Kidney capillary endothelial cell (primary cell): ENCODE results near the gene KASH5.
A peak's percentile ranks its signal among the peaks of the same experiment; 100 is the strongest.
"Not testable (repeated sequence)": the region's sequence is repeated elsewhere in the genome, so short reads cannot be mapped to it uniquely, and the experiment has no call there.

Source experiments
- DNase-seq: peaks from one replicate; pipeline ENCODE4 v3.0.0-alpha.2; 2018; ENCODE audit warnings: low spot score

KASH5 gene

GRCh38 chr19:49362048-49362928, 25.8 kb upstream of the KASH5 start, which contains the start of gene TEAD2:
Gene TEAD2, minus strand, starts transcription at chr19:49362416. Its CDS starts 2,341 bp downstream, at chr19:49360075.
- peak; percentile 39 for DNase-seq

- DNase-seq, result no peak
Measured at GRCh38 chr19:49362929-49363267, 25.2 kb upstream of the KASH5 start.

GRCh38 chr19:49363268-49364082, 24.6 kb upstream of the KASH5 start, which contains the start of gene DKKL1:
Gene DKKL1, plus strand, starts transcription at chr19:49363877. Its CDS starts 122 bp downstream, at chr19:49363999.
- DNase-seq, result peak; percentile 100

DNA sequence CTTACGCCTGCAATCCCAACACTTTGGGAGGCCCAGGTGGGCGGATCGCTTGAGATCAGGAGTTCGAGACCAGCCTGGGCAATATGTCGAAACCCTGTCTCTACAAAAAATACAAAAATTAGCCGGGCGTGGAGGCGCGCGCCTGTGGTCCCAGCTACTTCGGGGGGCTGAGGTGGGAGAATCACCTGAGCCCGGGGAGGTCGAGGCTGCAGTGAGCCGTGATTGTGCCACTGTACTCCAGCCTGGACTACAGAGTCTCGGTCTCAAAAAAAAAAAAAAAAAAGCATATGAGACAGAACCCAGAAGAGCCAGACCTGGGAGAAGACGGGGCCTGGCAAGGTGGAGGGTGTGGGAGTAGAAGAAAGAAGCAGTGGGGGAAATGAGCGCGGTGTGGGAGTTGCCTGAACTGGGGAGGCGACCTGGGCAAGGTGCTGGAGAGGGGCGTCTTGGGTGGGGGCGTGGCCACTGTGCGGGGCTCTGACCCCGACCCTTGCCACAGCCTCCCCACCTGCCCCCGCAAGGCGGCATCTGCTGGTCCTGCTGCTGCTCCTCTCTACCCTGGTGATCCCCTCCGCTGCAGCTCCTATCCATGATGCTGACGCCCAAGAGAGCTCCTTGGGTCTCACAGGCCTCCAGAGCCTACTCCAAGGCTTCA, 23.8 kb upstream of the KASH5 start:
- DNase-seq, result no peak

DNA sequence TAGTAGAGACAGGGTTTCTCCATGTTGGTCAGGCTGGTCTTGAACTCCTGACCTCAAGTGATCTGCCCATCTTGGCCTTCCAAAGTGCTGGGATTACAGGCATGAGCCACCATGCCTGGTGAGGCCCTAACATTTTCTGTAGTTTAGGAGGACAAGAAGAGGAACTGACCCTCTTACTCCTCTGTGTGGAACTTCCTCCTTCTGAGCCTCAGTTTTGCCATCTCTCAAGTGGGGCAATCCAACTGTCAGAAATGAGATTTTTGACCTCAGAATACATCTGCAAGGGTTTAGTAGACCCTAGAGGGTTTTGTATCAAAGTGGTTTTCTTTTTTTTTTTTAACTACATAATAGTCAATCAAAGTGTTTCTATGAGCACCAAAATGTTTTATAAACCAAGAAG, 21.9 kb upstream of the KASH5 start:
- DNase-seq, result no peak

DNA sequence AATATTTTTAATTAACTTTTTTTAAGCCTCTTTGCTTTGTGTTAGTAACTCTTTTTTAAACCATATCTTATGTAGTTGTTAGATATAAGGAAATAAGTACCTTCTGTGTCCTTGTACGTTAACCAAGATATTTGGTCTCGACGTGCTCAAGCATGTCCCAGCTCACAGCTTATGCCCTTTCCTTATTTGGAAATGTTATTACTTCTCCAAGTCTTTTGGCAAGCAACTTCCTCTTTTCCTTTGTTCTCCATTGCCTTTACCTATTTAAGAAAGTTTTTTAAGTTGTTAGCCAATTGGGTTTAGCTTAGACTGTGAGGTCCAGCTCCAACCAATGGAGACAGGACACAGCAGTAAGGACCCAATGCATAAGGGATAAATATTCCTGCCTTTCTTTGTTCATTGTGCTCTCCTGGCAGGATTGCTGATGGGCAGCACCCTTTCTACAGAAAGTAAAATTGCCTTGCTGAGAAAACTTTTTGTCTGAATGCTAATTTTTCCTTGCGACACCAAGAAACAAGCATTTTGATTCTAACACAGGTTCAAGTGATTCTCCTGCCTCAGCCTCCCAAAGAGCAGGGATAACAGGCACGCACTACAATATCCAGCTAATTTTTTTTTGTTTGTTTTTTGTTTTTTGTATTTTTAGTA, 19.2 kb upstream of the KASH5 start:
- no peak for DNase-seq

DNA sequence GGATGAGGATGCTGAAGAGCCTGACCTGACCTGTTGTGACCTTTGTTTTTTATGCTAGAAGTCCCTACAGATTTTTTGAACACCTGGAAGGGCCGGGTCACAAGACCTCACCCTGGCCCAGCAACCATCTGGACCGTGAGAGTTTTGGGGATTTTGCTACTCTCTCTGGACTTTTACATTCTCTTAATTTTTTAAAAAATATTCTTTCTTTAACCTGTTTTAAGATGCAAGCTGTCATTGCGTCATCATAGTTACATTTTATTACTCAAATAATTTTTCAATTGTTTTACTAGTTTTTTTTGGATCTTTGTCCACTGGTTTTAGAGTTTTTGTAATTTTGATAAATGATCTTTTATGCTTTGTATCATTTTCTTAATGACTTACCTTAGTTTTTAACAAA, 16.9 kb upstream of the KASH5 start:
- DNase-seq, result no peak

DNA sequence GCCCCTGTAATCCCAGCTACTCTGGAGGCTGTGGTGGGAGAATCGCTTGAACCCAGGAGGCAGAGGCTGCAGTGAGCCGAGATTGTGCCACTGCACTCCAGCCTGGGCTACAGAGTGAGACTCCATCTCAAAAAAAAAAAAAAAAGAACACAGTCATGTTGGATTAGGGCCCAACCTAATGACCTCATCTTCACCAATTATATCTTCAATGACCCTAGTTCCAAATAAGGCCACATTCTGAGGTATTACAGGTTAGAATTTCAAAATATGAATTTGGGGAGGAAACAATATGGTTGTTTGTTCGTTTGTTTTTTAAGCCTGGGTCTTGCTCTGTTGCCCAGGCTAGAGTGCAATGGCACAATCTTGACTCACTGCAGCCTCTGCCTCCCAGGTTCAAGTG, 14.9 kb upstream of the KASH5 start:
- not testable (repeated sequence) for DNase-seq

DNA sequence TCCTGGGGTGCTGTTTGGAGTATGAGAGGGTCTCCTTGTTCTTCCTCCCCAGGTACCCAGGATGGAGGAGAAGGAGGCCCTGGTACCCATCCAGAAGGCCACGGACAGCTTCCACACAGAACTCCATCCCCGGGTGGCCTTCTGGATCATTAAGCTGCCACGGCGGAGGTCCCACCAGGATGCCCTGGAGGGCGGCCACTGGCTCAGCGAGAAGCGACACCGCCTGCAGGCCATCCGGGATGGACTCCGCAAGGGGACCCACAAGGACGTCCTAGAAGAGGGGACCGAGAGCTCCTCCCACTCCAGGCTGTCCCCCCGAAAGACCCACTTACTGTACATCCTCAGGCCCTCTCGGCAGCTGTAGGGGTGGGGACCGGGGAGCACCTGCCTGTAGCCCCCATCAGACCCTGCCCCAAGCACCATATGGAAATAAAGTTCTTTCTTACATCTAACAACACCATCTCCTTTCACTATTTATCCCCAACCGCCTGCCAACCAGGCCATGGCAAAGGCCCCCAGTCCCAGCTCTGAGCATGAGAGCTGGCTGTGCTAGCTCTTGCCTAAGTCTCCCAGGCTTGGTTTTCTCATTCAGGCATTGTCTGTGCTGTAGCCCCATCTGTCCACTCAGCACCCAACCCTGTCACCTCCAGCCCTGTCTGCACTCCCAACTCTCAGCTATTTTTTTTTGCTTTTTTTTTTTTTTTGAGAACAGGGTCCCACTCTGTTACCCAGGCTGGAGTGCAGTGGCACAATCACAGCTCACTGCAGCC, 13.2 kb upstream of the KASH5 start:
- DNase-seq, result no peak

DNA sequence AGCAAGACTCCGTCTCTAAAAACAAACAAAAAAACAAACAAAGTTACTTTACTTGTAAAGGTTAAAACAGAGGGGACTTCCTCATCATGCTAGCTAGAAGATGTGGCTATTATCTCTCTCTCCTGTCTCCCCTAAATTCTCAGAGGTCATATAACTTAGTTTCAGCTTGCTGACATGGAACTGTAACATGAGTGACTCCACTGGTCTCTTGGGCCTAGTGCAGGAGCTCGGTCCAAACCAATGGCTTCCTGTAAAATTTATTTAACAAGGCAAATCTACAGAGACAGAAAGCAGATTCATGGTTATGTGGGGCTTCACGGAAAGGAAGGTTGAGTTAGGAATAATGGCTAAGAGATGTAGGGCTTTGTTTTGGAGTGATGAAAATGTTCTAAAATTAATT, 9.5 kb upstream of the KASH5 start:
- no peak for DNase-seq

DNA sequence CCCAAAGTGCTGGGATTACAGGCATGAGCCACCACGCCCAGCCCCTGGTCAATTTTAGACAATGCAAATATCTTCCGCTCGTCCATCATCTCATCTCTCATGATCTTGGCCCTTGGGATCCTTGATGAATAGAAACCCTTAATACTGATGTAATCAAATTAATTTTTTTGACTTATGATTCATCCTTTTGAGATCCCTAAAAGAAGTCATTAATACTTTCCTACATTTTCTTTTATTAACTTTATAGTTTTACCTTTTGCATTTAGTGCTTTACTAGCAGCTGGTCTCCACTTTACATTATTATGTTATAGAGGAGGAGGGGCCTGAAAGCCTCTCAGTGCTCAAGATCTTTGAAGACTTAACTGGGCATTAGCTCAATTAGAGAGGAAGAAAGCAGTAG, 7.7 kb upstream of the KASH5 start:
- no peak for DNase-seq

GRCh38 chr19:49382639-49383038, 5.4 kb upstream of the KASH5 start:
- no peak for DNase-seq

DNA sequence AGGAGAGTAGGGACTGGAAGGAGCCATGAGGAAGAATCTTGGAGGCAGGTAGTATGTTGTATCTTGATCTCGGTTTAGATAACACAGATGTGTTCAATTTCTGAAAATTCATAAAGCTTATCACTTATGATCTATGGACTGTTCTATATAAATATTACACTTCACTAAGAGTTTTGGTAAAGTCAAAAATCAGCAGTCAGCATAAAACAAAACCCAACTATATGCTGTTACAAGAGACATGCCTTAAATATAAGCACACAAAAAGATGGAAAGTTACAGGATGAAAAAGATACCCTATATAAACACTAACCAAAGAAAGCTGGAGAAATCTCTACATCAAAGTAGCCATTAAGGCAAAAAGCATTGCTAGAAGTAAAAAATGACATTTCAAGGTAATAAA, 4.5 kb upstream of the KASH5 start:
- DNase-seq, result no peak

DNA sequence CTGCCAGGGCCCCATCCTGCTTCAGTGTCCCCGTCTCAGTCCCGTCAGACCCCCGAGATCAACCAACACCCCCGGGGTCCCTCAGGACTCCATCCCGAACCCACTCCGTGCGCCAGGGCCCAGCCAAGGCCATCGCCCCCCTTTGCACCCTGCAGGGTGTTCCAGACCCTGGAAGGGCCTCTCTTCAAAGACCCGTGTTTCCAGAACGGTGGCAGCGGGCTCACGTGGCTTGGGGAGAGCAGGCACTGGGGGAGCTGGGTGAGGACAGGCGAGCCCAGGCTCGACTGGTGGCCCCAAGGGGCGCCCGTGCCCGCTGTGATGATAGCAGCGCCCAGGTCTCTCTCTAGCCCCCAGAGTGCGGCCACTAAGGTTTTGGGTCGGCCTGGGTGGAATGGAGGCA, 1.4 kb downstream of the KASH5 start:
- DNase-seq, result no peak

- DNase-seq, result no peak
Measured at GRCh38 chr19:49390131-49390928, 2.3 kb downstream of the KASH5 start.

- DNase-seq, result no peak
Measured at GRCh38 chr19:49390929-49391359, 2.9 kb downstream of the KASH5 start.

DNA sequence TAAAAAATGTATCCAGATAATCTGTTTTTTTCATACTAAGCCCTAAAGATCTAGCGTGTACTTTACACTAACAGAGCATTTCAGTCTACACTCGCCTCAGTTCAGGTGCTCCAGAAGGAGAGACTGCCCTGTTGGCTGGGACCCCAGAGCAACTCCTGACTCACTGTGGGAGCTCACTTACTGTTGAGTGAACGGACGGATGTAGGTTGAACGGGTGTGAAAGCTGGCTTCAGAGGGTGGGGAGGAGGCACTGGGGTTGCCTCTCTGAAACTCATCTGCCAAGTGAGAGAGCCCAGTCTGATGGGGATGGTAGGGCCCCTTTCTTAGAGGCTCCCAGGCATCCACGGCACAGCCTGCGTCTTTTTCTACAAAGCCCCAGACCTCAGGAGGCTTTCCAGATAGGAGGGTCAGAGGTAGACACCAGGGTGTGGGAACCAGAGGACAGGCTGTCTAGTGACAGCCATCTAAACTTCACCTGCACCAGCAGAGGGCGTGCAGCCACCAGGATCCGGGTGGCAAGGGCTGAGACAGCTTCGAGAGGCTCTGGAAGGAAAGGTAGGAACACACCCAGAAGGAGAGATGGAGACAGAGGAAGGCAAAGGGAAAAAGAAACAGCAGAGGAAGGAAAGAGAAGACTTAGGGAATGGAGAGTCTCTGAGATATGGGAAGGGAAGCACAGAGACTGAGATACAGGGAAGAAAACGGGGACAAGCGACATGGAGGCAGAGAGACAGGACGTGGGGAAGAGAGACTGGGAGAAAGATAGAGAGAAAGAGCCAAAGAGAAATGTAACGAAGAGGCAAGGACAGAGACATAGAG, 3.7 kb downstream of the KASH5 start:
- DNase-seq, result peak; percentile 41

DNA sequence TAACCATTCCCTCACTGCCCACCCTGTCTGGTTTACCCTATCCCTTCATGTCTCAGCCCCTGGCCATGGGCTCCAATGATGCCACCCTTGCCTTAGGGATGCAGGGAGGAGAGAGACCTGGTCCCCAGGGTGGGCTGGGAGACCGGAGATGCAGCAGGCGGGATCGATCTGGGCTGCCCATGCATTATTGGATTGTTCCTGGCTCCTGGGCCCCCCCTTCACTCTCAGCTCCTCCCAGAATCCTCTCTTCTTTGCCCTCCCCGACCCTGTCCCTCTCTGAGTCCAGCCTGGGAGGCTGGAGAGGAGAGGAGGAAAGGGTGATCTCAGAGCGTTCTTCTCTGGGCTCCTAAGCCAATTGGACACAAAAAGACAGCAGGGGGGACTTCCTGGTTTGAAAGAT, 5.8 kb downstream of the KASH5 start:
- DNase-seq, result no peak

DNA sequence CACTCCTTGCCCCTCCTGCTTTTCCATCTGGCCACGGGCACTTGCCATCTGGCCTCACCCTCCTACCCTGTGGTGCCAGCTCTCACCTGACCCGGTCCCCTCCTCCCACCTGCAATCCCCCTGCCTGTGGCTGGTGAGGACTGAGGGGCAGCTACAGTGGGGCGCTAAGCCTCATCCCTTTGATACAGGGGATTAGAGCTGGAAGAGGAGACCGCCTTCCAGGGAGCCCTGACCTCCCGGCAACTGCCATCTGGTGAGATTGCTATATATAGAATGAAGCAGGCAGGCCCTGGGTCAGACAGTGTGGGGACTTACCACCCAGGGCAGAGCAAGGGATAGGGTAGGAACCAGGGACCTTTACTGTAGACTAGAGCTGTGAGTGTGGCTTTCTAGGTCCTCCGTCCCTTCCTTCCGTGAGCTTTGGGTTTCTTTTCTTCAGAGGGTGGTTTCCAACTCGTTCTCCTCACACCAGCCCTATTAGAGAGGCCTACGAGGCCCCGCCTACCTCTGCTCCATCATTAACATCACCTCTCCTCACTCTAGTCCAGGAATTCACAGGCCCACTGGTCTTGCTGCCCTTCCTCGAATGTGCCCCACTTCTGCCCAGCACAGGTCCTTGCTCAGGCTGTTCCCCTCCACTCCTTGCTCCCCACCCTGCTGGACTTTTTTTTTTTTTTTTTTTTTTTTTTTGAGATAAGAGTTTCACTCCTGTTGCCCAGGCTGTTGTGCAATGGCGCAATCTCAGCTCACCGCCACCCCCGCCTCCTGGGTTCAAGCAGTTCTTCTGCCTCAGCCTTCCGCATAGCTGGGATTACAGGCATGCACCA, 7.7 kb downstream of the KASH5 start:
- DNase-seq, result no peak
